Activated B cell treated with CpG ODN at 0.5 μM for 24 hours (primary cell): ENCODE results near the gene C16orf54. TPM values are rescaled to one million over a fixed set of nuclear protein-coding genes. Genes with fewer than 3 reads are reported as not detected.
A peak's percentile ranks its signal among the peaks of the same experiment; 100 is the strongest.
"Not testable (repeated sequence)": the region's sequence is repeated elsewhere in the genome, so short reads cannot be mapped to it uniquely, and the experiment has no call there.

Source experiments
- ATAC-seq: fragments of 200-7000 bp; cut with Tn5 transposase; one replicate; pipeline ENCODE4 v1.10.0; 2021; ENCODE audit warnings: low read depth, mild to moderate bottlenecking, moderate library complexity
- CTCF ChIA-PET: fragments of 350-600 bp; sonication (Branson Sonifier 250); formaldehyde crosslinking; loops from one replicate; lab custom pipeline; 2021; ENCODE audit warnings: antibody characterized with exemption; lab: Charles Lee
- POLR2A ChIA-PET: fragments of 350-600 bp; sonication (Branson Sonifier 250); formaldehyde crosslinking; loops from one replicate; lab custom pipeline; 2021; ENCODE audit warnings: antibody characterized with exemption; lab: Charles Lee
- DNase-seq: peaks from one replicate; pipeline ENCODE4 v3.0.0; 2022
- H3K27ac Mint-ChIP-seq: one replicate; pipeline ENCODE4 v1.8.0; 2020; ENCODE audit warnings: mixed read lengths
- H3K27me3 Mint-ChIP-seq: one replicate; pipeline ENCODE4 v1.8.0; 2021; ENCODE audit warnings: mixed read lengths
- H3K36me3 Mint-ChIP-seq: one replicate; pipeline ENCODE4 v1.8.0; 2021; ENCODE audit warnings: low read depth, mixed read lengths
- H3K4me1 Mint-ChIP-seq: one replicate; pipeline ENCODE4 v1.8.0; 2021; ENCODE audit warnings: mixed read lengths
- H3K4me3 Mint-ChIP-seq: one replicate; pipeline ENCODE4 v1.8.0; 2020; ENCODE audit warnings: mild to moderate bottlenecking, mixed read lengths
- H3K9me3 Mint-ChIP-seq: one replicate; pipeline ENCODE4 v1.8.0; 2020; ENCODE audit warnings: mixed read lengths
- intact Hi-C: fragments of 100-400 bp; cut with micrococcal nuclease; formaldehyde crosslinking; loops from one replicate; pipeline ENCODE4 v1.15.1; 2024
- total RNA-seq: library from RNA; stranded (reverse); gene quantifications from 2 replicates; pipeline ENCODE4 v1.2.3, GENCODE V29; 2022
- TF ChIP-seq, protein P1 (sequence below): fragments of 200-600 bp; IDR thresholded peaks from one replicate; pipeline ENCODE4 v1.8.0; 2022; ENCODE audit warnings: antibody characterized with exemption, mild to moderate bottlenecking

The C16orf54 gene
- total RNA-seq, 1 donor from 2014 or later, result 22.5 TPM

GRCh38 chr16:29712809-29713208 is 33.0 kb downstream of the C16orf54 start:
- no peaks in the 10 kb centered on the region for H3K27me3 Mint-ChIP-seq

GRCh38 chr16:29710227-29711219 is 35.3 kb downstream of the C16orf54 start:
- Mint-ChIP-seq H3K36me3 (no peaks in the 10 kb centered on the region), H3K9me3 (no peaks in the 10 kb centered on the region), H3K4me1 (peaks cover 26% of the 10 kb centered on the region), H3K27me3 (no peaks in the 10 kb centered on the region), H3K4me3 (no peak overlapping the region), H3K27ac (no peak overlapping the region)
- ChIA-PET POLR2A (interaction anchor here (1.1 kb wide), 1 partner anchor 10 kb away, joined by 4 read pairs; no protein-coding TSS in a partner anchor), CTCF (interaction anchor here (0.9 to 2.1 kb wide), 6 partner anchors 10 to 69 kb away, joined by 3 to 5 read pairs (median 4); no protein-coding TSS in a partner anchor)
- intact Hi-C loops, result loop anchor here (1.0 to 2.0 kb wide), 4 partner anchors 8 to 80 kb away; partner anchors contain the start of gene KIF22
- ATAC-seq (peak; percentile 97), DNase-seq (no peak)
- TF ChIP-seq, protein P1, sequence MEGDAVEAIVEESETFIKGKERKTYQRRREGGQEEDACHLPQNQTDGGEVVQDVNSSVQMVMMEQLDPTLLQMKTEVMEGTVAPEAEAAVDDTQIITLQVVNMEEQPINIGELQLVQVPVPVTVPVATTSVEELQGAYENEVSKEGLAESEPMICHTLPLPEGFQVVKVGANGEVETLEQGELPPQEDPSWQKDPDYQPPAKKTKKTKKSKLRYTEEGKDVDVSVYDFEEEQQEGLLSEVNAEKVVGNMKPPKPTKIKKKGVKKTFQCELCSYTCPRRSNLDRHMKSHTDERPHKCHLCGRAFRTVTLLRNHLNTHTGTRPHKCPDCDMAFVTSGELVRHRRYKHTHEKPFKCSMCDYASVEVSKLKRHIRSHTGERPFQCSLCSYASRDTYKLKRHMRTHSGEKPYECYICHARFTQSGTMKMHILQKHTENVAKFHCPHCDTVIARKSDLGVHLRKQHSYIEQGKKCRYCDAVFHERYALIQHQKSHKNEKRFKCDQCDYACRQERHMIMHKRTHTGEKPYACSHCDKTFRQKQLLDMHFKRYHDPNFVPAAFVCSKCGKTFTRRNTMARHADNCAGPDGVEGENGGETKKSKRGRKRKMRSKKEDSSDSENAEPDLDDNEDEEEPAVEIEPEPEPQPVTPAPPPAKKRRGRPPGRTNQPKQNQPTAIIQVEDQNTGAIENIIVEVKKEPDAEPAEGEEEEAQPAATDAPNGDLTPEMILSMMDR, result peak; percentile 30

More at GRCh38 chr16:29712809-29713208, 33.0 kb downstream of the C16orf54 start:
- ATAC-seq (no peak), DNase-seq (no peak)
- Mint-ChIP-seq H3K4me3 (no peak overlapping the region), H3K4me1 (peaks cover 24% of the 10 kb centered on the region), H3K36me3 (no peaks in the 10 kb centered on the region), H3K27ac (no peak overlapping the region), H3K9me3 (no peaks in the 10 kb centered on the region)
- CTCF ChIA-PET, result interaction anchor here (0.6 to 1.3 kb wide), 3 partner anchors 11 to 766 kb away, joined by 3 to 4 read pairs (median 3); no protein-coding TSS in a partner anchor
- POLR2A ChIA-PET, result interaction anchor here (0.5 to 1.0 kb wide), 2 partner anchors 78 to 443 kb away, joined by 3 read pairs; partner anchors contain the start of gene KIF22
- TF ChIP-seq, protein P1, result no peak
- intact Hi-C loops, result no loop called here

- ChIA-PET CTCF (interaction anchor here (1.1 to 1.3 kb wide), 2 partner anchors 9 to 56 kb away, joined by 3 to 4 read pairs; no protein-coding TSS in a partner anchor), POLR2A (interaction anchor here (1.1 kb wide), 1 partner anchor 9 kb away, joined by 4 read pairs; no protein-coding TSS in a partner anchor)
- not testable (repeated sequence) for H3K4me3 Mint-ChIP-seq, H3K27ac Mint-ChIP-seq, ATAC-seq, DNase-seq, H3K36me3 Mint-ChIP-seq, H3K27me3 Mint-ChIP-seq, H3K9me3 Mint-ChIP-seq
- intact Hi-C loops, result loop anchor here (1.0 to 2.0 kb wide), 4 partner anchors 7 to 81 kb away; partner anchors contain the start of gene KIF22
- peaks cover 28% of the 10 kb centered on the region for H3K4me1 Mint-ChIP-seq
Observed at GRCh38 chr16:29709657-29710056, 36.1 kb downstream of the C16orf54 start.

GRCh38 chr16:29708917-29709600 is 36.7 kb downstream of the C16orf54 start:
- DNase-seq, result no peak
- no peak overlapping the region for H3K27ac Mint-ChIP-seq
- H3K4me3 Mint-ChIP-seq, result no peak overlapping the region
- CTCF ChIA-PET, result interaction anchor here (1.1 to 1.3 kb wide), 2 partner anchors 9 to 55 kb away, joined by 3 to 4 read pairs; no protein-coding TSS in a partner anchor
- H3K9me3 Mint-ChIP-seq, result no peaks in the 10 kb centered on the region
- no peak for ATAC-seq
- H3K27me3 Mint-ChIP-seq, result no peaks in the 10 kb centered on the region
- H3K4me1 Mint-ChIP-seq, result peaks cover 28% of the 10 kb centered on the region
- intact Hi-C loops, result no loop called here
- POLR2A ChIA-PET, result no interaction called here
- no peaks in the 10 kb centered on the region for H3K36me3 Mint-ChIP-seq
- TF ChIP-seq, protein P1, result no peak

GRCh38 chr16:29707160-29707559 is 38.6 kb downstream of the C16orf54 start:
- peaks cover 43% of the 10 kb centered on the region for H3K4me1 Mint-ChIP-seq
- DNase-seq, H3K36me3 Mint-ChIP-seq, CTCF ChIA-PET, H3K27me3 Mint-ChIP-seq, H3K9me3 Mint-ChIP-seq, H3K27ac Mint-ChIP-seq, intact Hi-C loops, ATAC-seq, H3K4me3 Mint-ChIP-seq: not testable (repeated sequence)
- POLR2A ChIA-PET, result interaction anchor here (0.7 kb wide), 1 partner anchor 23 kb away, joined by 7 read pairs; no protein-coding TSS in a partner anchor
